OCI-LY1 (cell line): ENCODE data around the gene DCAF12.

Experiments used
- EZH2 ChIP-seq: fragments of 200-600 bp; sonication (generic), shearing (Covaris generic); IDR thresholded peaks from 2 replicates; pipeline ENCODE4 v1.8.0; 2017; ENCODE audit warnings: borderline replicate concordance, mixed run types, mild to moderate bottlenecking, antibody characterized with exemption, low read length, moderate library complexity, mixed read lengths
- TF ChIP-seq, protein P1 (sequence below): fragments of 200-600 bp; sonication (generic), shearing (Covaris generic); IDR thresholded peaks from 2 replicates; pipeline ENCODE4 v1.5.1; 2017; ENCODE audit warnings: mild to moderate bottlenecking, antibody characterized with exemption, low read length, moderate library complexity, mixed read lengths

- TF ChIP-seq, protein P1, sequence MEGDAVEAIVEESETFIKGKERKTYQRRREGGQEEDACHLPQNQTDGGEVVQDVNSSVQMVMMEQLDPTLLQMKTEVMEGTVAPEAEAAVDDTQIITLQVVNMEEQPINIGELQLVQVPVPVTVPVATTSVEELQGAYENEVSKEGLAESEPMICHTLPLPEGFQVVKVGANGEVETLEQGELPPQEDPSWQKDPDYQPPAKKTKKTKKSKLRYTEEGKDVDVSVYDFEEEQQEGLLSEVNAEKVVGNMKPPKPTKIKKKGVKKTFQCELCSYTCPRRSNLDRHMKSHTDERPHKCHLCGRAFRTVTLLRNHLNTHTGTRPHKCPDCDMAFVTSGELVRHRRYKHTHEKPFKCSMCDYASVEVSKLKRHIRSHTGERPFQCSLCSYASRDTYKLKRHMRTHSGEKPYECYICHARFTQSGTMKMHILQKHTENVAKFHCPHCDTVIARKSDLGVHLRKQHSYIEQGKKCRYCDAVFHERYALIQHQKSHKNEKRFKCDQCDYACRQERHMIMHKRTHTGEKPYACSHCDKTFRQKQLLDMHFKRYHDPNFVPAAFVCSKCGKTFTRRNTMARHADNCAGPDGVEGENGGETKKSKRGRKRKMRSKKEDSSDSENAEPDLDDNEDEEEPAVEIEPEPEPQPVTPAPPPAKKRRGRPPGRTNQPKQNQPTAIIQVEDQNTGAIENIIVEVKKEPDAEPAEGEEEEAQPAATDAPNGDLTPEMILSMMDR = no peak
- TF ChIP-seq EZH2 = no peak
Measured at GRCh38 chr9:34119713-34120112, 6.8 kb downstream of the DCAF12 start.
